ENCODE data around the gene HILPDA.

HILPDA gene

DNA sequence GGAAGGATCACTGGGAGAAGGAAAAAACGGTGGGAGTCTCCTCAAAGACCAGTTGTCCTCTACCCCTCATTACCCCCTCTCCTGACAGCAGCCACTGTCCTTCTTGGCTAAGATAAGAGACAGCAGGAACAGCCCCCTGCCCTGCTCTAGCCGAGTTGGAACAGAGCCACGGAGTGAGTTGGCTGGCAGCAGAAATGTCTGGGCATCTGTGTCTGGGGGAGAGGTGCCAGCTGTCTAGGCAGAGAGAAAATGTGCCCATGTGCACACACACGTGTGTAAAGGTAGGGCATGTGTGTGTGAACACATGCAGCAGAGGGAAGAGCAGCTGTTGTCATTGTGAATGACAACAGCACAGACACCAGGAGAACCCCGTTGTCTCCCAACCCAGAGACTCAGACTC, 9.4 kb upstream of the HILPDA start:
- no peak for DNase-seq (ENCODE audit: low spot score)
- TF ChIP-seq, protein P1, sequence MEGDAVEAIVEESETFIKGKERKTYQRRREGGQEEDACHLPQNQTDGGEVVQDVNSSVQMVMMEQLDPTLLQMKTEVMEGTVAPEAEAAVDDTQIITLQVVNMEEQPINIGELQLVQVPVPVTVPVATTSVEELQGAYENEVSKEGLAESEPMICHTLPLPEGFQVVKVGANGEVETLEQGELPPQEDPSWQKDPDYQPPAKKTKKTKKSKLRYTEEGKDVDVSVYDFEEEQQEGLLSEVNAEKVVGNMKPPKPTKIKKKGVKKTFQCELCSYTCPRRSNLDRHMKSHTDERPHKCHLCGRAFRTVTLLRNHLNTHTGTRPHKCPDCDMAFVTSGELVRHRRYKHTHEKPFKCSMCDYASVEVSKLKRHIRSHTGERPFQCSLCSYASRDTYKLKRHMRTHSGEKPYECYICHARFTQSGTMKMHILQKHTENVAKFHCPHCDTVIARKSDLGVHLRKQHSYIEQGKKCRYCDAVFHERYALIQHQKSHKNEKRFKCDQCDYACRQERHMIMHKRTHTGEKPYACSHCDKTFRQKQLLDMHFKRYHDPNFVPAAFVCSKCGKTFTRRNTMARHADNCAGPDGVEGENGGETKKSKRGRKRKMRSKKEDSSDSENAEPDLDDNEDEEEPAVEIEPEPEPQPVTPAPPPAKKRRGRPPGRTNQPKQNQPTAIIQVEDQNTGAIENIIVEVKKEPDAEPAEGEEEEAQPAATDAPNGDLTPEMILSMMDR (IDR thresholded peaks at IDR 0.05; ENCODE audit: extremely low read depth, missing control alignments), result no peak

DNA sequence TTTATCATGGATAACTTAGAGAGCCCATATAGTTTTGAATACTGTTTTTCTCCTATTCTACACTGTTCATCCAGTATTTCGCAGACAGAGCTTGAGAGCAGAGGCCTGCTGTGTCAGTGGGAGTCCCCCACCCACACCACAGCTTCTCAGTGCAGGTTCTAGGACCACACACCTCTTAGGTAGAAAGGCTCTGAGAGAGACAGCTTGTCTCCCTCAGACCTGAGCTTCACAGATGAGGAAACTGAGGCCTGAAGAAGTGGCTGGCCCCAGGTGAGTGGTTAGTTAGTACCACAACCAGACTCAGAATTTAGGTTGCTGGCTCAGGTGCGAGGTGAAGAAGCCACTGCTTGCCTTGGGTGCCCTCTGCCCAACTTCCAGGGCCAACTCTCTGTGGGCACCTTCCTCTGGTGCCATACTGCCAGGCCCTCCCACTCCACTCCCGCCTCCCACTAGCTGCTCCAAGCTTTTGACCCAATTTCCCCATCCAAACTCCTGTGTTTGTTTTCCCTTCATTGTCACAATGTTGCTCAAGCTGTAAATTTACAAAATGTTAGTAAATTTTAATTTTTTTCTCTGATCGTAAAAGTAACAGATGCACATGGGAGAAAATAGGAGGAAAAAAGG, 7.6 kb upstream of the HILPDA start:
- DNase-seq (ENCODE audit: low spot score), result no peak
- TF ChIP-seq, protein P1 (IDR thresholded peaks at IDR 0.05; ENCODE audit: extremely low read depth, missing control alignments), result no peak

DNA sequence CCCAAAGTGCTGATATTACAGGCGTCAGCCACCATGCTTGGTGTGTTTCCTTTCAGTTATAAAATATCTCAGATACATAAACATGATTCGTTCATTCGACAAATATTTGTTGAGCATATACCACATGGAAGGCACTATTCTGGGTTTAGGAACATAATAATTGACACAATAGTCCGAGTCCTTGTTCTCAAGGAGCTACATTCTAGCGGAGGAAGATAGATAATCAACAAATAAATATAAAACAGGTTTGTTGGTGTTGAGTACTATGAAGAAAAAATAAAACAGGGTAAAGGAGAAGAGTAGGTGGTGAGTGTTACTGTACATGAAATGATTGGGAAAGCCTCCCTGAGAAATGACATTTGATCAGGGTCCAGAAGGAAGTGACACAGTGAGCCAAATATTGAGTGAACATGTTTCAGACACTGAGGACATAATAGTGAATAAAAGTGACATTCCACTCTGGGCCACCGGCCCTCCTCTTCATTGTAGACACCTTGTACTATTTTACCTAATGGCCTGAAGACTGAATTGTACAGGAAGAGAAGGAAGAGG, 6.9 kb upstream of the HILPDA start:
- no peak for DNase-seq (ENCODE audit: low spot score)
- TF ChIP-seq, protein P1 (IDR thresholded peaks at IDR 0.05; ENCODE audit: extremely low read depth, missing control alignments), result no peak

DNA sequence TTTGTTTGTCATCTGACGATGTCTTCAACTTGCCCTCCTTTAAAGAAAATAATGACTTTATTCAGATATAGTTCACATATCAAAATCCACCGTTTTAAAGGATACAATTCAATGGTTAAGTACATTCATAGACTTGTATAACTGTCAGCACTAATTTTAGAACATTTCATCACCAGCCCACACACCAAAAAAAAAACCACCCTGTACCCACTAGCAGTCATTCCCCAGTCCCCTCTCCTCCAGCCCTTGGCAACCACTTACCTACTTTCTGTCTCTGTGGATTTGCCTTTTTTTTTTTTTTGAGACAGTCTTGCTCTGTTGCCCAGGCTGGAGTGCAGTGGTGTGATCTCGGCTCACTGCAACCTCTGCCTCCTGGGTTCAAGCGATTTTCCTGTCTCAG, 5.3 kb upstream of the HILPDA start:
- TF ChIP-seq, protein P1 (IDR thresholded peaks at IDR 0.05; ENCODE audit: extremely low read depth, missing control alignments), result no peak
- DNase-seq (ENCODE audit: low spot score), result no peak

DNA sequence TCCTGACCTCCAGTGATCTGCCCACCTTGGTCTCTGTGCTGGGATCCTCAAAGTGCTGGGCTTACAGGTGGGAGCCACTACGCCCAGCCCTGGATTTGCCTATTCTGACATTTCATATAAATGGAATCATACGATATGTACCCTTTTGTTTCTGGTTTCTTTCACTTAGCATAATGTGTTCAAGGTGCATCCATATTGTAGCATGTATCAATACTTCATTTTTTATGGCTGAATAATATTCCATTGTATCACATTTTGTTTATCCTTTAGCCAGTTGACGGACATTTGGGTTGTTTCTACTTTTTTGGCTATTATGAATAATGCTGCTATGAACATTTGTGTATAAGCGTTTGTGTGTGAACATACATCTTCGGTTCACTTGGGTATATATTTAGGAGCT, 4.8 kb upstream of the HILPDA start:
- no peak for DNase-seq (ENCODE audit: low spot score)
- TF ChIP-seq, protein P1 (IDR thresholded peaks at IDR 0.05; ENCODE audit: extremely low read depth, missing control alignments), result no peak

DNA sequence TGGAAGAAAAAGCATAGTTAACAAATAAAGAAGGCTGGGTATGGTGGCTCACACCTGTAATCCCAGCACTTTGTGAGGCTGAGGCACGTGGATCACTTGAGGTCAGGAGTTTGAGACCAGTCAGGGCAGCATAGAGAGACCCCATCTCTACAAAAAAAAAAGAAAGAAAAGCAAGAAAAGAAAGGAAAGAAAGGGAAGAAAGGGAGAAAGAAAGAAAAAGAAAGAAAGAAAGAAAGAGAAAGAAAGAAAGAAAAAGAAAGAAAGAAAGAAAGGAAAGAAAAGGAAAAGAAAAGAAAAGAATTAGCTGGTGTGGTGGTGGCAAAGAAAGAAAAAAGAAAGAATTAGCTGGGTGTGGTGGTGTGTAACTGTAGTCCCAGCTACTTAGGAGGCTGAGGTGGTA, 3.1 kb upstream of the HILPDA start:
- TF ChIP-seq, protein P1 (IDR thresholded peaks at IDR 0.05; ENCODE audit: extremely low read depth, missing control alignments), result no peak
- DNase-seq (ENCODE audit: low spot score), result no peak

DNA sequence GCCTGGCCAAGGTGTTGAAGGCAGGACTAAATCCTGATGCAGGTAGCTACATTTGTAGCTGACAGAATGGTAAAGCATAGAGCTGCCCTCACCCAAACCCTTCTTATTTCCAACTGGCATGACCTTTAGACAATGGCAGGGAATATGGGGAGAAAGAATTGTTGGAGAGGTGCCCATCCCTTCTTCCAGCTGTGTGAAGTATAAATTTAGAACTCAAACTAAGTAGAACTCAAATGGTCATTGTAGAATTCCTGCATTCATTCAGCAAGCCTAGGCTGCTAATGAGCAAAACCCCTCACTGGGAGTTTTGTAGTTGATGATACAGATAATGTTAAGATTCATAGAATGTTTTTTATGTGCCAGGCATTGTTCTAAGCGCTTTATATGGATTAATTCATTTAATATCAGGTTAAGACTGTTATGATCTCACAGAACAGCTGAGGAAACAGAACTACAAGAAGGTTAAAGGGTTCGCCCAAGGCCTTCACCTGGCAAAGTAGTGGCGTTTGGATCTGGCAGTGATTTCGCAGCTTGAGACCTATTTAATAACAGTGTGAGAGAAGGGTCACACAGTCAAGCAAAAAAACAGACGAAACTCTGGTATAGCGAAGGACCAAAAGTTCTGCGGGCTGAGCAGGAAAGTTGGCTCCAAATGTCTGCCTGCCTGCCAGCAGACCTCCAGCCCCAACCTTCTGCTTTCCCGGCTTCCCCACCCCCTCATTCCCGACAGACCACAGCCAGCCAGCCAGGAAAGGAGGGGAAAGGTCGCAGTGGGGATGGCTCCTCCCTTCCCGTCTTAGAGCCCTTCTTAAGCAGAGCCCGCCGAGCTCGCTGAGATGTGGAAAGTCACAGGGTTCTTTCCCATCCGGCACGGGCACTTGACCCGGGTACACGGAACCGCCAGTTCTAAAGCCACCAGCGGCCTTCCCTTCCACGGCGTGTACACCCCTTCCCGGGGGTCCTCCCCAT, 1.6 kb upstream of the HILPDA start:
- TF ChIP-seq, protein P1 (IDR thresholded peaks at IDR 0.05; ENCODE audit: extremely low read depth, missing control alignments), result no peak

More for the DNA sequence above, 1.6 kb upstream of the HILPDA start:
- no peak for DNase-seq (ENCODE audit: low spot score)

Measured in GM20000 (cell line).